VCaP (cell line): ENCODE data around the gene NPPC.
"Not testable (repeated sequence)": the region's sequence is repeated elsewhere in the genome, so short reads cannot be mapped to it uniquely, and the experiment has no call there.

Experiments used
- H3K27ac ChIP-seq: fragments of 450-650 bp; 2 replicates; pipeline ENCODE4 v1.5.1; 2017
- CTCF ChIP-seq: fragments of 450-650 bp; conservative IDR thresholded peaks from 2 replicates; pipeline ENCODE4 v1.5.1; 2017; ENCODE audit warnings: mild to moderate bottlenecking, moderate library complexity

Gene NPPC

DNA sequence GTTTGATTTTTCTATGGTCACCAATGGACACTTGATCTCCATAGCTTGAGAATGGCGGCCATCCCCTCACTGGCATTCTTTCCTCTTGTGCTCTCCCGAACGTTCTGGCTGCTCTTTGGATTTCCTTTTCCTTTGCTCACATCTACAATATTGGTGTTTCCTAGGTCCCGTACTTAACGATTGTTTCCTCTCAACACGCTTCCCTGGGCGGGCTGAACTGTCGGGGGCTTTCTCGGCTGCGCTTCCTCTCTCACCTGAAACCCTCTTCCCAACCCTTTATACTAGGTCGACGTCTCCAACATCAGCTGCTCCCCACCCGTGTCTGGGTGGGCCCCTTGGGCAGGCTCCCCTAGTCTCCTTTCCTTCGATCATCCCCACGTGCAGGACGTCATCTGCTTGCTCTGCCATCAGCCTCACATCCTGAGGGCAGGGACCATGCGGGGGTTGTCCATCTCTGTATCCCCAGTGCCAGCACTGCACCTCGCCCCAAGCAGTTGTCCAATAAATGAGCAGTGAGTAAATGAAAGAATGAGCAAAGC, 34.7 kb upstream of the NPPC start:
- H3K27ac ChIP-seq, result peak overlapping the region; percentile 89
- TF ChIP-seq CTCF, result no peak

GRCh38 chr2:231957913-231958763, 31.9 kb upstream of the NPPC start:
- no peak for TF ChIP-seq CTCF
- no peak overlapping the region for H3K27ac ChIP-seq

DNA sequence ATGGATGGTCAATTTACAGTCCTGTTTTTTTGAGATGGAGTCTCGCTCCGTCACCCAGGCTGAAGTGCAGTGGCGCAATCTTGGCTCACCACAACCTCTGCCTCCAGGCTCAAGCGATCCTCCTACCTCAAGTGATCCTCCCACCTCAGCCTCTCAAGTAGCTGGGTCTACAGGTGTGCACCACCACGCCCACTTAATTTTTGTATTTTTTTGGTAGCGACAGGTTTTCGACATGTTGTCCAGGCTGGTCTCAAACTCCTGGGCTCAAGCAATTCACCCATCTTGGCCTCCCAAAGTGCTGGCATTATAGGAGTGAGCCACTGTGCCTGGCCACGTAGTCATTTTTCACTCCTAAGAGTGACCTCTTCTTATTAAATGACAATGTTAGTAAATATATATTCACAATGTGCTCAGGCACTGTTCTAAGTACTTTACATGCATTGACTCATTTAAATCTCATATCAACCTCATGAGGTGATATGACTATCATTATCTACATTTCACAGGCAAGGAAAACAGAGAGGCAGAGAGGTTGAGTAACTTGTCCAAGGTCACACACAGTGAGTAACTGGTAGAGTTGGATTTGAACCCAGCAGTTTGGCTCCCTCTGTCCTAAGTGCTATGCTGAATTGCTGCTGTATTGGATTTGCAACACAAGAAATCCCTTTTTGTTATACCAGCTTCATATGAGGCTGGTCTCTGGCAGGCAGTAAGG, 29.7 kb upstream of the NPPC start:
- no peak overlapping the region for H3K27ac ChIP-seq
- TF ChIP-seq CTCF, result no peak

GRCh38 chr2:231951452-231952035, 25.3 kb upstream of the NPPC start:
- no peak for TF ChIP-seq CTCF
- H3K27ac ChIP-seq, result no peak overlapping the region

GRCh38 chr2:231947694-231948093, 21.5 kb upstream of the NPPC start:
- no peak overlapping the region for H3K27ac ChIP-seq
- no peak for TF ChIP-seq CTCF

DNA sequence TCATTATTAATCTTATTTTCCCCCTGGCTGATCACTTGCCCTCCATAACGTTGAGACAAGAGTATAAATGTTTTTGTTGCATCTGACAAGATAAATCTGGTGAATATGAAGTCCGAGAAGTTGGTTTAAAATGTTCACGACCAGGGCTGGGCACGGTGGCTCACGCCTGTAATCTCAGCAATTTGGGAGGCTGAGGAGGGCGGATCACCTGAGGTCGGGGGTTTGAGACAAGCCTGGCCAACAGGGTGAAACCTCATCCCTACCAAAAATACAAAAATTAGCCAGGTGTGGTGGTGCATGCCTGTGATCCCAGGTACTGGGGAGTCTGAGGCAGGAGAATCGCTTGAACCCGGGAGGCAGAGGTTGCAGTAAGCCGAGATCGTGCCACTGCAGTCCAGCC, 20.9 kb upstream of the NPPC start:
- H3K27ac ChIP-seq, result not testable (repeated sequence)

- TF ChIP-seq CTCF, result no peak
- no peak overlapping the region for H3K27ac ChIP-seq
Observed at GRCh38 chr2:231946241-231946814, 20.1 kb upstream of the NPPC start.
